WTC11 (cell line): ENCODE results near the gene DHX57. TPM values are rescaled to one million over a fixed set of nuclear protein-coding genes. Genes with fewer than 3 reads are reported as not detected.

Source experiments
- ATAC-seq: fragments of 200-7000 bp; cut with Tn5 transposase; 2 replicates; pipeline ENCODE4 v1.10.0; 2021; ENCODE audit warnings: mild to moderate bottlenecking, moderate library complexity
- CTCF ChIA-PET: fragments of 300-600 bp; sonication (Branson Sonifier 250); formaldehyde crosslinking; loops from one replicate; lab custom pipeline; 2021; ENCODE audit warnings: antibody characterized with exemption; lab: Charles Lee
- POLR2A ChIA-PET: fragments of 350-600 bp; sonication (Branson Sonifier 250); formaldehyde crosslinking; loops from one replicate; lab custom pipeline; 2021; ENCODE audit warnings: antibody characterized with exemption; lab: Charles Lee
- DNase-seq: peaks from one replicate; pipeline ENCODE4 v3.0.0; 2021; ENCODE audit warnings: low spot score
- H3K27ac Mint-ChIP-seq: 2 replicates; pipeline ENCODE4 v1.8.0; 2021; ENCODE audit warnings: mixed read lengths
- H3K27me3 Mint-ChIP-seq: 2 replicates; pipeline ENCODE4 v1.8.0; 2021; ENCODE audit warnings: low read depth, mild to moderate bottlenecking, moderate library complexity, mixed read lengths
- H3K36me3 Mint-ChIP-seq: 2 replicates; pipeline ENCODE4 v1.8.0; 2021; ENCODE audit warnings: mixed read lengths
- H3K4me1 Mint-ChIP-seq: 2 replicates; pipeline ENCODE4 v1.8.0; 2022; ENCODE audit warnings: mixed read lengths
- H3K4me3 Mint-ChIP-seq: 2 replicates; pipeline ENCODE4 v1.8.0; 2021; ENCODE audit warnings: mild to moderate bottlenecking, moderate library complexity, mixed read lengths
- H3K9me3 Mint-ChIP-seq: 2 replicates; pipeline ENCODE4 v1.8.0; 2021; ENCODE audit warnings: mixed read lengths
- AR ChIP-seq: fragments of 250-450 bp; sonication (Bioruptor Pico); IDR thresholded peaks from 2 replicates; pipeline ENCODE4 v1.9.0; 2021; ENCODE audit warnings: mild to moderate bottlenecking
- ATF3 ChIP-seq: sonication (generic); formaldehyde crosslinking; conservative IDR thresholded peaks from 2 replicates; pipeline ENCODE4 v1.8.1; 2022; ENCODE audit warnings: mild to moderate bottlenecking, missing genetic modification reagents
- CREB1 ChIP-seq: sonication (generic); formaldehyde crosslinking; IDR thresholded peaks from 2 replicates; pipeline ENCODE4 v1.8.0; 2023; ENCODE audit warnings: mild to moderate bottlenecking, missing genetic modification reagents
- CREM ChIP-seq: sonication (generic); formaldehyde crosslinking; IDR thresholded peaks from 2 replicates; pipeline ENCODE4 v1.8.1; 2022; ENCODE audit warnings: mild to moderate bottlenecking, missing genetic modification reagents, moderate library complexity
- E2F5 ChIP-seq: sonication (generic); formaldehyde crosslinking; IDR thresholded peaks from 2 replicates; pipeline ENCODE4 v1.8.1; 2022; ENCODE audit warnings: mild to moderate bottlenecking, moderate library complexity, missing genetic modification reagents
- FOXJ3 ChIP-seq: sonication (generic); formaldehyde crosslinking; IDR thresholded peaks from 2 replicates; pipeline ENCODE4 v1.9.0; 2021; ENCODE audit warnings: missing genetic modification reagents, mild to moderate bottlenecking, borderline replicate concordance
- FOXK1 ChIP-seq: sonication (generic); formaldehyde crosslinking; IDR thresholded peaks from 2 replicates; pipeline ENCODE4 v1.8.0; 2022; ENCODE audit warnings: mild to moderate bottlenecking, moderate library complexity, missing genetic modification reagents
- JUN ChIP-seq: sonication (generic); formaldehyde crosslinking; IDR thresholded peaks from 2 replicates; pipeline ENCODE4 v1.8.0; 2023; ENCODE audit warnings: mild to moderate bottlenecking, missing genetic modification reagents
- NR1H2 ChIP-seq: sonication (generic); formaldehyde crosslinking; IDR thresholded peaks from 2 replicates; pipeline ENCODE4 v1.9.0; 2021; ENCODE audit warnings: mild to moderate bottlenecking, moderate library complexity, missing genetic modification reagents
- PRRX2 ChIP-seq: fragments of 250-450 bp; sonication (Bioruptor Pico); IDR thresholded peaks from 2 replicates; pipeline ENCODE4 v1.8.0; 2021; ENCODE audit warnings: mild to moderate bottlenecking
- RORB ChIP-seq: fragments of 250-450 bp; sonication (Bioruptor Pico); IDR thresholded peaks from 2 replicates; pipeline ENCODE4 v1.9.0; 2021; ENCODE audit warnings: mild to moderate bottlenecking
- TEAD4 ChIP-seq: sonication (generic); formaldehyde crosslinking; IDR thresholded peaks from 2 replicates; pipeline ENCODE4 v1.8.0; 2022; ENCODE audit warnings: mild to moderate bottlenecking, missing genetic modification reagents
- ZNF138 ChIP-seq: sonication (generic); formaldehyde crosslinking; conservative IDR thresholded peaks from 2 replicates; pipeline ENCODE4 v1.8.1; 2022; ENCODE audit warnings: mild to moderate bottlenecking, moderate library complexity, missing genetic modification reagents
- ZNF281 ChIP-seq: sonication (generic); formaldehyde crosslinking; IDR thresholded peaks from 2 replicates; pipeline ENCODE4 v1.8.0; 2023; ENCODE audit warnings: mild to moderate bottlenecking, missing genetic modification reagents
- ZNF423 ChIP-seq: fragments of 250-450 bp; sonication (Bioruptor Pico); IDR thresholded peaks from 2 replicates; pipeline ENCODE4 v2.1.2; 2022; ENCODE audit warnings: mild to moderate bottlenecking, moderate library complexity
- ZSCAN18 ChIP-seq: fragments of 250-450 bp; sonication (Bioruptor Pico); IDR thresholded peaks from 2 replicates; pipeline ENCODE4 v2.1.2; 2022; ENCODE audit warnings: mild to moderate bottlenecking, moderate library complexity
- total RNA-seq: library from RNA; stranded (reverse); gene quantifications from 3 replicates; pipeline ENCODE4 v1.2.3, GENCODE V29; 2021
- TF ChIP-seq, protein P1 (sequence below): fragments of 200-600 bp; IDR thresholded peaks from 2 replicates; pipeline ENCODE4 v1.8.0; 2022; ENCODE audit warnings: antibody characterized with exemption
- TF ChIP-seq, protein P2 (sequence below): fragments of 250-450 bp; sonication (Bioruptor Pico); IDR thresholded peaks from 2 replicates; pipeline ENCODE4 v1.9.0; 2021; ENCODE audit warnings: moderate library complexity, mild to moderate bottlenecking, inconsistent platforms, borderline replicate concordance
- TF ChIP-seq, protein P3 (sequence below): fragments of 250-450 bp; sonication (Bioruptor Pico); IDR thresholded peaks from 2 replicates; pipeline ENCODE4 v1.9.0; 2021; ENCODE audit warnings: mild to moderate bottlenecking
- TF ChIP-seq, protein P4 (sequence below): sonication (generic); formaldehyde crosslinking; IDR thresholded peaks from 2 replicates; pipeline ENCODE4 v1.8.0; 2022; ENCODE audit warnings: missing genetic modification reagents

DHX57 gene
- total RNA-seq, 1 experiment from 2014 or later, result 30.3 TPM

DNA sequence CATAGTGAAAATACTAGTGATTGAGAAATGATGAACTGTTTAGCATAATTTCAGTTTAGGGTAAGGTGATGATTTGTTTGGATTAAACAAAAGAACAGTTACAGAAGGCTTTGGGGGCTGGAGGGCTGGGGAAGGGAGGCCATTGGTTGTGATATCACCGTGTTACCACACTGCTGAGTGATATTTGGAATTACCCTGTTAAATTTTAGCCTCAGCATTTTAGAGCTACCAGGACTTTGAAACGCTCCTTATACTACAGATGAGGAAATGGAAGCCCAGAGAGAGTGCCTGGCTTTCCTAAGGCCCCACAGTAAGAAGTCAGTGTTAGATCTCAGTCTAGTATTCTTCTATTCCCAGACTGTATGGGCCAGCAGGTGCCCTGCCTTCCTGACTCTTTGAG lies 29.5 kb upstream of the DHX57 start:
- Mint-ChIP-seq H3K36me3 (no peaks in the 10 kb centered on the region), H3K9me3 (no peaks in the 10 kb centered on the region), H3K4me1 (no peaks in the 10 kb centered on the region), H3K4me3 (no peak overlapping the region), H3K27me3 (no peaks in the 10 kb centered on the region), H3K27ac (no peak overlapping the region)
- ChIA-PET CTCF (no interaction called here), POLR2A (no interaction called here)
- no peak for DNase-seq
- ATAC-seq, result no peak
- TF ChIP-seq, protein P1, sequence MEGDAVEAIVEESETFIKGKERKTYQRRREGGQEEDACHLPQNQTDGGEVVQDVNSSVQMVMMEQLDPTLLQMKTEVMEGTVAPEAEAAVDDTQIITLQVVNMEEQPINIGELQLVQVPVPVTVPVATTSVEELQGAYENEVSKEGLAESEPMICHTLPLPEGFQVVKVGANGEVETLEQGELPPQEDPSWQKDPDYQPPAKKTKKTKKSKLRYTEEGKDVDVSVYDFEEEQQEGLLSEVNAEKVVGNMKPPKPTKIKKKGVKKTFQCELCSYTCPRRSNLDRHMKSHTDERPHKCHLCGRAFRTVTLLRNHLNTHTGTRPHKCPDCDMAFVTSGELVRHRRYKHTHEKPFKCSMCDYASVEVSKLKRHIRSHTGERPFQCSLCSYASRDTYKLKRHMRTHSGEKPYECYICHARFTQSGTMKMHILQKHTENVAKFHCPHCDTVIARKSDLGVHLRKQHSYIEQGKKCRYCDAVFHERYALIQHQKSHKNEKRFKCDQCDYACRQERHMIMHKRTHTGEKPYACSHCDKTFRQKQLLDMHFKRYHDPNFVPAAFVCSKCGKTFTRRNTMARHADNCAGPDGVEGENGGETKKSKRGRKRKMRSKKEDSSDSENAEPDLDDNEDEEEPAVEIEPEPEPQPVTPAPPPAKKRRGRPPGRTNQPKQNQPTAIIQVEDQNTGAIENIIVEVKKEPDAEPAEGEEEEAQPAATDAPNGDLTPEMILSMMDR, result no peak
- TF ChIP-seq TEAD4 (CRISPR knock-in tag) (no peak), AR (CRISPR knock-in tag) (no peak), JUN (no peak), ZNF281 (CRISPR knock-in tag) (no peak), CREM (CRISPR knock-in tag) (no peak), RORB (no peak), E2F5 (CRISPR knock-in tag) (no peak), CREB1 (CRISPR knock-in tag) (no peak), ZSCAN18 (CRISPR knock-in tag) (no peak), NR1H2 (CRISPR knock-in tag) (no peak), ATF3 (no peak), FOXJ3 (CRISPR knock-in tag) (no peak), PRRX2 (CRISPR knock-in tag) (no peak), ZNF138 (CRISPR knock-in tag) (no peak), ZNF423 (no peak), FOXK1 (CRISPR knock-in tag) (no peak)
- TF ChIP-seq, protein P2, sequence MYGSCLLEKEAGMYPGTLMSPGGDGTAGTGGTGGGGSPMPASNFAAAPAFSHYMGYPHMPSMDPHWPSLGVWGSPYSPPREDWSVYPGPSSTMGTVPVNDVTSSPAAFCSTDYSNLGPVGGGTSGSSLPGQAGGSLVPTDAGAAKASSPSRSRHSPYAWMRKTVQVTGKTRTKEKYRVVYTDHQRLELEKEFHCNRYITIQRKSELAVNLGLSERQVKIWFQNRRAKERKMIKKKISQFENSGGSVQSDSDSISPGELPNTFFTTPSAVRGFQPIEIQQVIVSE (CRISPR knock-in tag), result no peak
- TF ChIP-seq, protein P3, sequence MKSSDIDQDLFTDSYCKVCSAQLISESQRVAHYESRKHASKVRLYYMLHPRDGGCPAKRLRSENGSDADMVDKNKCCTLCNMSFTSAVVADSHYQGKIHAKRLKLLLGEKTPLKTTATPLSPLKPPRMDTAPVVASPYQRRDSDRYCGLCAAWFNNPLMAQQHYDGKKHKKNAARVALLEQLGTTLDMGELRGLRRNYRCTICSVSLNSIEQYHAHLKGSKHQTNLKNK (CRISPR knock-in tag), result no peak
- TF ChIP-seq, protein P4, sequence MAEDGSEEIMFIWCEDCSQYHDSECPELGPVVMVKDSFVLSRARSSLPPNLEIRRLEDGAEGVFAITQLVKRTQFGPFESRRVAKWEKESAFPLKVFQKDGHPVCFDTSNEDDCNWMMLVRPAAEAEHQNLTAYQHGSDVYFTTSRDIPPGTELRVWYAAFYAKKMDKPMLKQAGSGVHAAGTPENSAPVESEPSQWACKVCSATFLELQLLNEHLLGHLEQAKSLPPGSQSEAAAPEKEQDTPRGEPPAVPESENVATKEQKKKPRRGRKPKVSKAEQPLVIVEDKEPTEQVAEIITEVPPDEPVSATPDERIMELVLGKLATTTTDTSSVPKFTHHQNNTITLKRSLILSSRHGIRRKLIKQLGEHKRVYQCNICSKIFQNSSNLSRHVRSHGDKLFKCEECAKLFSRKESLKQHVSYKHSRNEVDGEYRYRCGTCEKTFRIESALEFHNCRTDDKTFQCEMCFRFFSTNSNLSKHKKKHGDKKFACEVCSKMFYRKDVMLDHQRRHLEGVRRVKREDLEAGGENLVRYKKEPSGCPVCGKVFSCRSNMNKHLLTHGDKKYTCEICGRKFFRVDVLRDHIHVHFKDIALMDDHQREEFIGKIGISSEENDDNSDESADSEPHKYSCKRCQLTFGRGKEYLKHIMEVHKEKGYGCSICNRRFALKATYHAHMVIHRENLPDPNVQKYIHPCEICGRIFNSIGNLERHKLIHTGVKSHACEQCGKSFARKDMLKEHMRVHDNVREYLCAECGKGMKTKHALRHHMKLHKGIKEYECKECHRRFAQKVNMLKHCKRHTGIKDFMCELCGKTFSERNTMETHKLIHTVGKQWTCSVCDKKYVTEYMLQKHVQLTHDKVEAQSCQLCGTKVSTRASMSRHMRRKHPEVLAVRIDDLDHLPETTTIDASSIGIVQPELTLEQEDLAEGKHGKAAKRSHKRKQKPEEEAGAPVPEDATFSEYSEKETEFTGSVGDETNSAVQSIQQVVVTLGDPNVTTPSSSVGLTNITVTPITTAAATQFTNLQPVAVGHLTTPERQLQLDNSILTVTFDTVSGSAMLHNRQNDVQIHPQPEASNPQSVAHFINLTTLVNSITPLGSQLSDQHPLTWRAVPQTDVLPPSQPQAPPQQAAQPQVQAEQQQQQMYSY, result no peak
- TF ChIP-seq, all 79 proteins: peak for 0
